ENCODE data around the gene CDC42BPB.

- no peak for TF ChIP-seq CTCF (IDR thresholded peaks at IDR 0.05)
- TF ChIP-seq POLR2A (IDR thresholded peaks at IDR 0.05) = no peak
These were observed 47.8 kb downstream of the CDC42BPB start for GRCh38 chr14:103009559-103009958.
